Raji (cell line): ENCODE data around the gene HAUS2.

Experiments
- POLR2A ChIP-seq: IDR thresholded peaks from 2 replicates; pipeline ENCODE4 v1.6.1; 2011; ENCODE audit warnings: low read depth, low read length, control low read depth; ENCODE audit not compliant: insufficient read depth

Gene HAUS2

DNA sequence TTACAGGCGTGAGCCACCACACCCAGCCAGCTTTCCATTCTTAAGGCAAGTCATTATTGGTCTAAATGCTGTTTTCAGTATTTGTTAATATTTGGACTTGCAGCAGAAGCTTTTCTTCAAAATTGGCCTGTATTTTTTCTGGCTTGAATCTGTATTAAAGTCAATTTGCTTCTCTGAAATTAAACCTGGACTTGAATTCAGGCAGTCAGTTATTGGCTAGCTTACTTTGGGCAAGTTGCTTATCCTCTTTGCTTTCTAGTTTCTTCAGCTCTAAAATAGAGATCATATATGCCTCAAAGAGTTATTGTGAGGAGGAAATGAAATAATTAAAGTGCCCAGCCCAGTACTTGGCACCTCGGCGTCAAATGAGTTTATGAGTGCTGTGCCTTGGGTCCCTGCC lies 44.1 kb downstream of the HAUS2 start:
- TF ChIP-seq POLR2A, result no peak

DNA sequence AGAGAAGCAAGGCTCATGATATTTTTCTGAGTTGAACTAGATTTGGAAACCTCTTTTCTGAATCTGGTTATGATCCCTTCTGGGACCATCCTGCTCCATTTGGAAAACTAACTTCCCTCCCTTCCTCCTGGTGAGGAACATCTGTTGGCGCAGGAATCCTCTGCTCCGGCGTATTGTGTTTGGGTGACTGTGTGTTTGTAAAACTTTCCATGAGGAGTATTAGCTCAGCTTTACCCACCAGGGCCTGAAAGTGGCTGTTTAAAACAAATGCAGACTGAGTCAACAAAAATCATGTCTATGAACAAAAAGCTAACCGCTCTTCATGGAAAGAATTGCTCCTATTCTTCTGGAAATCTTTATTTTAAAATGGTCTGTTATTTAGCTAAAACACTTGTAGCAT lies 44.5 kb downstream of the HAUS2 start:
- no peak for TF ChIP-seq POLR2A

DNA sequence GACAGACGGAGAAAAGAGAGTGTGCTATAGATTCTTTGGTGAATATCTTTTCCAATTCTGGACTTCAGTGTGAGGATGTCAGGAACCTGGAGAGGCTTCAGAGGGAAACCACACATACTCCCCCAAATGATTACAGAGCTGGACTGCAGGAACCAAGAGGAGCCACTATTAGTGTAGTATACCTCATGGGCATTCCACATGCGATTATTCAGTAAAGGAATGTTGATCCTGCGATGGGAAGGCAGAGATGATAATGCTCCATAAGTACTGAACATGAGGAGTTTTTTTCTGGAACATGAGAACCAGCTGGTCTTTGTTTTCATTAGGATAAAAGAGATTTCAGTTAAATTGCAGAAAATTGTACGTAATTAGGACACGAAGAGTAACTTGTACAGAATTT lies 45.5 kb downstream of the HAUS2 start:
- TF ChIP-seq POLR2A, result no peak

DNA sequence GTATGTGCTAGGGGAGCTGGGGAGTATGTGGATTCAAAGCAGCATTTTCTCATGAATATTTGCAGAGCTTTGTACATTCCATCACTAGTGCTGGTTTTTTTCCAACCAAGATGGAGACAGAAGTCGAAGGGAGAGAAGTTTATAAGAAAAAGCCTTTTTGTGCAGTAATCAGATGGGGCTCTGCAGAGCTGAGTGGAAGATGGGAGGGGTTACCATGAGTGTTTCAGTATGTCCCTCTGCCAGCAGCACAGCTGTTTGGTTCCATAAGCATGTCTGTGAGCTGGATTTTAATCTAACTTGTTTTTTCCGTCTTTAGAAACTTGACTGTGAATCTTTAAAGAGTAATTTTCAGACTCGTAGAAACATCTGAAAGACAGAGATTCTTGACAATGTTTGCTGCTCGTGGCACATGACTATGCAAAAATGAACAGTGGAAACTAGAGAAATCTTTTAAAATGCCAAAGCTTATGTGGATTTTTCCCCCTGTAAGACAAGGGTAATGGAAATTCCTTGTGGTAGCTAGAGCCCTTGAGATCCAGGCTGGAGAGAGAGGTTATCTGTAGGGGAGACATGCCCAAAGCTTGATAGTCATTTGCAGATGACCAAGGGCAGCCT lies 47.1 kb downstream of the HAUS2 start:
- no peak for TF ChIP-seq POLR2A

DNA sequence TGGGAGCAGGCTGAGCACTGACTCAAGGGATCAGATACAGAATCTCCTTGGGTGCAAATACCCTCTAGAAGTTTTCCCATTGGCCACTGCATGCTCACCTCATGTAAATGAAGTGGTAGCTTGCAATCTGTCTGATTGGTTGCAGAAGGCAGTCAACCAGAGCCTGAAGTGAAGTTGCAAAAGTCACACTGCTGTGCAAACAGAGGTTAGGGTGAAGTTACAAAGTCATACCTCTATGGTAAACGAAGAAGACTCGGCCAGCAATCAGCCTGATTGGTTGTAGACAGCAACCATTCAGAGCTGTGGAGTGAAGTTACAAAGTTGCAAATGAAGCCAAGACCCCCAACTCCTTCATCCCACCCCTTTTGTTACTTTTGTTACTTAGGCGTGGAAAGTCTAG lies 53.9 kb downstream of the HAUS2 start:
- no peak for TF ChIP-seq POLR2A

DNA sequence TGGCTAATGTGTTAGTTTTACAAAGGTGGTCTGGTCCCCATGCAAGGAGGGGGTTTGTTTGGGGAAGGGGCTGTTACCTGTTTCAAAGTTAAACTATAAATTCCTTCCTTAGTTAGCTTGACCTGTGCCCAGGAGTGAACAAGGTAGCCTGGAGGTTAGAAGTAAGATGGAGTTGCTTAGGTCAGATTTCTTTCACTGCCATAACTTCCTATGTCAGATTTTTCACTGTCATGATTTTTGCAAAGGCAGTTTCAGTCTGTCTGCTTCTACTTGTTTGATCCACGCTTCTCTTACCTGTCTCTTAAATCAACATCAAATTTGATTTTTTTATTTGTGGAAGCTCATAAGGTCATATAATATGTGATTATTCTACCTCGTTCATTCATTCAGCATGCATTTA lies 55.3 kb downstream of the HAUS2 start:
- no peak for TF ChIP-seq POLR2A

DNA sequence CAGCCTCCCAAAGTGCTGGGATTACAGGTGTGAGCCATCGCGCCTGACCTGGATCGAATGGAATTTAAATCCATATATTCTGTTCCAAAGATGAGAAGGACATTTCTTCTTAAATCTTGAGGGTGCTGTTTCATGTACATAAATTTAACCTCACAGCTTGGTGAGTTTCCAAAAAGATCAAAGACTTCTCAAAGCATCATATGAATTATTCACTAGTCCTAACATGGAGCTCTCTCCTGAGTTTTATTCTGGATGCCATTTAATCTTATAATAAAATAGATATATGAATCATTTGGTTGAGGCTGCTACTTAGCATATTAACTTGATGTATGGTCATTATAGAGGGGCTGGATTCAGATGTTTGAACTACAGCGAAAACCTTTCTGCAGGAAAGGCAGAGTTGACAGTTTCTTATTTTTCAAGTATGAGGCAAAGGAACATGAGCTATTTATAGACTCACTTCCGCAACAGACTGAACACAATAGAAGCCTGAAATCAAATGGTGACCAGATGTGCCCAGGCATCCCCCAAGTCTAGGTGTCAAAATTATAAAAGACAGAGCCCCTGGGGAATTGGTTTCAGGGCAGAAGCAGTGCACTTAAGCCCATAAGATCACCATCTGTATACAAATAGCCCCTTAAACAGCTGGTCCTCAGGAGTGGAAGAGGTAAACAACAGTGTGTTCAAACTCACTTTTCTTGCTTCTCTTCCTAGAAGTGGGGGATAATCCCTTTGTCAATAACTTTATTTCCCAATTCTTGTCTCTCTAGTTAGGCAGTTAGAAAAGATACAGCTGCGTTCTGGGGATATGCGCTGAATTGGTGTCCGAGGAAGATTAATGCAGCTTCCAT lies 56.5 kb downstream of the HAUS2 start:
- no peak for TF ChIP-seq POLR2A

DNA sequence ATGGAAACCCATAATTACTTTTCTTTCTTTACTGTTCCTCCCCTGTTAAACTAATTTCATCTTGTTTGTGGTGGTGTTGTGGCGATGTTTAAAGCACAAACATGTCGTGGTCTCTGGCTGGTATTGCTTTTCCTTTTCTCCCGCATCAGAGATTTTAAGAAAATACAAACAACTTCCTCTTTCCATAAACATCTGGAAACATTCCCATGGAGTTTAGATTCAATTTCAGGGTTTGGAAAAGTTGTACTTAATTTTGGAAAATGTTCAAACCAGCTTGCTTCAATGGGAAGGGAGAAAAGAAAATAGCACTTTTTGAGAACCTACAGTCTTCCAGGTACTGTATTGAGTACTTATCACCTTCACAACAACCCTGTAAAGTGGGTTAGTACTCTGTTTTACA lies 57.2 kb downstream of the HAUS2 start:
- TF ChIP-seq POLR2A, result no peak

DNA sequence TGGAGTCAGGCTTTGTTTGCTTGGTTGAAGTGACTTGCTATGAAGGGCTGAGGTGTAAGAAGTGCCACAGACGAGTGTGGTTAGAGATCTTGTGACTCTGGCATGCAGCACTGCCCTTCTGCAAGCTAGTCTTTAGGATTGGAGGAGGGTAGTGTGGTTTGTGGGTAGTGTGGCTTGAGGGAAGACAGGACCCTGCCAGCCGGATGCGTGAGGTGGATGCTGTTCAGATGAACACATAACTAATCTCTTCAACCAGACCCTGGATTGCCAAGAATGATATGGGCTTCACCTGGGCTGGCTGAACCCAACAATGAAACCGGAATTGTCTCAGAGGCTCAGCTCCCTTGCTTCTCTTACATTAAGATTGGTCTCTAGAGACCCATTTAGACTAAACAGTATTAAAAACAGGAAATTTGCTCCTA lies 59.5 kb downstream of the HAUS2 start:
- TF ChIP-seq POLR2A, result no peak

DNA sequence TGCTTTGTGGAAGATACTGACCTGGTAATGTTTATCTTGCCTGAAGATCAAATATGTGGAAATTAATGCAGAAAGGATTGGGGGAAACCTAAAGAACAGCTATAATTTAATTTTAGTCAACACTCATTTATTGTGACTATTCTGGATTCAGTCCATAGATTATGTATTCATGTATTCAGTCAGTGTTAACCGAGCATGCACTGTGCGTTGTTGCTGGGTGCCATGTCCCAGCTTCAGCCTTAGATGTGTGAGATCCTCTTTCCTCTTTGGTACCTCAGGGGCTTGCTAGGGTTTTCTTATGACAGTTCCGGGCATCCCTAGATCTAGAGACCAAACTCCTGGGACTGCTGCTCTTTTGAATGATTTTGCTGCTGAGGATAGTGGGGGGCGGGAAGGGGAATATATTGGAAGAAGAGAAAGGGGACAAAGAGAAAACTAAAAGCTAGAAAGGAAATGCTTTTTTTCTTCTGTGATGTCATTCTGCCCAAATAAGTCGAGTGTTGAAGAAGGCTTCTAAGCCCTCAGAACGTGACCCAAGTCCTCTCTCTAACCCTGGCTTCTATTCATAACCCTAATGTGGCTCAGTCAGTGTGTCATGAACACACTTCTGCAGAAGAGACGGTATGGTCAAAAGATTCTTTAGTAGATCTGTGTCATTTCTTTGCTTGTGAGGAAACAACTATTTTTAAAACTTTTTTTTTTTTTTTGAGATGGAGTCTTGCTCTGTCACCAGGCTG lies 60.3 kb downstream of the HAUS2 start:
- no peak for TF ChIP-seq POLR2A

DNA sequence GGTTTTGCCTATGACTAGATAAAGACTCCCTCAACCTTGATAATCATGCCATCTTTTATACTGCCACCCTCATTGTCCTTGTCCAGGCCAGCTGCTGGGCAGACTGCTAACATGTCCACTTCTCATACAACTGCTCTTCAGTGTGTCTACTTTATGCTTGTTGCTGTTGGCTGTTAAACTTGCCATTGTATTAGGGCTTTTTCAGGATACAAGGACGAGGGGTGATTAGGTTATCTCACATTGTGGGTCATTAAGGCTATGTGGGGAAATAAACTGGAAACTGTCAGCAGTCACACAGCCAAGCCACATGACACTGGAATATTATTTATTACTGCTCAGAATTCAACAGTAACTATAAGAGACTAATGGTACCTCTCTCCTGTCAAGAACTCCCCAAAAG lies 62.9 kb downstream of the HAUS2 start:
- no peak for TF ChIP-seq POLR2A

DNA sequence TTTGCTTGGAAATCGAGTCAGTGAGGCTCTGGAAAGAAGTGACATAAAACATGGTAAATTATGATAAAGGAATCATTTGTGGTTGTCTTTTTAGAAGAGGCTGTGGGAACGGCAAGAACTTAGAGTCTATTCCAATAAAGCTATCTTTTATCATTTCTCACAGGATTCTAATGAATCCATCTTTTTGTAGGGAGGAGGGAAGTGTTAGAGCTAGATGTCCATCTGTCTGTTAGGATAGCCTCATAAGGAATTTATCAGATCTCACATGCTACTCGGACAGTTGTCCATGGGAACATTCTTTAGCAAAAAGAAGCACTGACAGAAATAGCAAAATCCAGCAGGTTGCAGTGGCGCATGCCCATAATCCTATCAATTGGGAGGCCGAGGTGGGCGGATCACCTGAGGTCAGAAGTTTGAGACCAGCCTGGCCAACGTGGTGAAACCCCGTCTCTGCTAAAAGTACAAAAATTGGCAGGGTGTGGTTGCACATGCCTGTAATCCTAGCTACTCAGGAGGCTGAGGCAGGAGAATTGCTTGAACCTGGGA lies 63.8 kb downstream of the HAUS2 start:
- no peak for TF ChIP-seq POLR2A

DNA sequence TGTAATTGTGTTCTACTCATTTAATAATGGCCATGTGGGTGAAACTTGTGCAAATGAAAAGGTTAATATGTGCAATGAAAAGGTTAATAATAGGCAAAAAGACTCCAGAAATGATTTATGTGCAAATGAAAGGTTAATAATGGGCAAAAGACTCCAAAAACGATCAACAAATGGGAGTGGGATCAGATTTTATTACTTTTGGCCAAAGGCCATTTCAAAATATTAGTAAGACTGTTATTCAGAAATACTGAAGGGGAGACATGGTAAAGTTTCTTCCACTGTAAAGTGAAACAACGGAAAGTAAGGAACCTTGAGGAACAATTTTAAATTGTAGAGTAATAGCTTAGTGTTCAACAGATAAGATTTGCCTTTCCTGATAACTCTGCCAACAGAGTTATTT lies 67.5 kb downstream of the HAUS2 start:
- no peak for TF ChIP-seq POLR2A
